Measurements from ENCODE around the gene MED15.
"Not testable (repeated sequence)": the region's sequence is repeated elsewhere in the genome, so short reads cannot be mapped to it uniquely, and the experiment has no call there.

MED15 gene

DNA sequence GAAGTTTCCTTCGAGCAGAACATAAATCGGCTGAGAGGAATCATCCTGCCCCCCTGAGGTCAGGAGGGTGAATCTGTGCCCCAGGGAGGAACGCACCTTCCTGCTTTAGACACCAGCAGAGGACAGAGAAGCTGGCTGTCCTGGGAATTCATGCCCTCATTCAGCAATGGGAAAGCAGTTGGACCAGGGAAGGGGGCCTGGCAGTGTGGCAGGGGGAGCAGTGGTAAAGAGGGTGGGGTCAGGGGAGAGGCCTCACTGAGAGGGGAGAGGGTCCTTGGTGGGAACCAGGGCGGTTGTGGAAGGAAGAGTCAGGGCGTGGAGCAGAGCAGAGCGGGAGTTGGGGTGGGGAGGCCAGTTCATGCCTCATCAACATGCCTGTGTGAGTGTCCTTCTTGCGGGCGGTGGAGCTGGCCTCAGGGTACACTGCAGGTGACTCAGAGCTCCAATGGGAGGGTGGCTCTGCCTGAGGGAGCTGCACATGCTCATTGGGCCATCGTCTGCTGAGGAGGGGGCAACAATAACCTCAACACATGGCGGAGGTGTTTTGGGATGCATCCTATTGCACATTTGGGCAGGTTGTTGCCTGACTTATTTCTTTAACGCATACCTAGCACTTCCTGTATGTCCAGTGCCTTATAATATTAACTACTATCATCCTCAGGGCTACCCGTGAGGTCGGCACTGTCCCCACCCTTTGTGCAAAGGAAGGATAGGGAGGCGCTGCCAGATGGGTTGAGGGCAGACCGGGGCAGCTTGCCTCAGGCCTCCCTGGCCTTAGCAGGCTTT lies 23.2 kb downstream of the MED15 start:
- DNase-seq (ENCODE audit: insufficient read length, low spot score) (no peak), FAIRE-seq (no peak)
- TF ChIP-seq TAF1 (IDR thresholded peaks at IDR 0.05; ENCODE audit: low read depth, low read length): no peak
- no peak for TF ChIP-seq POLR2AphosphoS5 (IDR thresholded peaks at IDR 0.05; ENCODE audit: low read depth, low read length)
- TF ChIP-seq PAX5 (IDR thresholded peaks at IDR 0.05; ENCODE audit: insufficient read depth, low read length, severe bottlenecking): no peak
- no peak for TF ChIP-seq POU2F2 (IDR thresholded peaks at IDR 0.05; ENCODE audit: low read depth, low read length)

GRCh38 chr22:20531154-20531403 lies 23.7 kb downstream of the MED15 start:
- TF ChIP-seq POLR2AphosphoS5 (IDR thresholded peaks at IDR 0.05; ENCODE audit: low read depth, low read length) (no peak), PAX5 (IDR thresholded peaks at IDR 0.05; ENCODE audit: insufficient read depth, low read length, severe bottlenecking) (no peak), POLR2A (IDR thresholded peaks at IDR 0.05; ENCODE audit: low read depth, low read length) (no peak), SPI1 (IDR thresholded peaks at IDR 0.05; ENCODE audit: low read depth, low read length) (no peak), TAF1 (IDR thresholded peaks at IDR 0.05; ENCODE audit: low read depth, low read length) (no peak), POU2F2 (IDR thresholded peaks at IDR 0.05; ENCODE audit: low read depth, low read length) (no peak)
- DNase-seq (ENCODE audit: insufficient read length, low spot score) (no peak), FAIRE-seq (no peak)

GRCh38 chr22:20531404-20532201 lies 24.2 kb downstream of the MED15 start:
- no peak for FAIRE-seq
- no peak for DNase-seq (ENCODE audit: insufficient read length, low spot score)

DNA sequence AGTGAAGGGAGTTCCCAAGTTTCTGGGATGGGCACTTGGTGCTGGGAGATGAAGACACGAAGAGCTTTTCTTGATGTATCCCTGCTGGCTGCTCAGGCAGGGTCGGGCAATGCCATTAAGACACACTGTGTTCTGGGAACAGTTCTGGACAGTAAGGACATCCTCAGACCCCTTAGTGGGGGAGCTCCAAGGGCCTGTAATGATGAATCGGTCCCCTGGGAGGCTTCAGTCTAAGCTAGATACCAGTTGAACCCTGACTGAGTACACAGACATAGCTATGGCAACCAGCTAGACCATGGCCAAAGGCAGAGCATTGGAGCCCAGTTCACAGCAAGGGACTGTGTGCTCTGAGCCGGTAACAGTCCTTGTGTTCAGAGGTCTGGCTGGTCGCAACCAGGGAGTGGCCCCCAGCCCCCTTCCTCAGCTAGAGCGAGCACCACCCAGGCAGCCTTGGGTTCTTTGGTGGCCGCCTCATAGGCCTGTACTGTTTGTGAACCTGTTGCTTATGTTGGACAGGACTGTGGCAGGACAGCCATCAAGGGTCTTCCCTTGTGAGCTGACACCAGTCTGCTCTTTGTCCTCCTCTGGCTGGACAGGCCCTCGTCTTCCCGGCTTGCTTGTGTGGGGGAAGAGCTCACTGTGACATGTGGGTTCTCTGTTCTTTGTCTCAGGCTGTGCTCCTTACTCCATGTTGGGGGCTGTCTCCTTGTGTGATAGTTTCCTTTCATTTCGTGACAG lies 25.0 kb downstream of the MED15 start:
- DNase-seq (ENCODE audit: insufficient read length, low spot score): no peak
- no peak for TF ChIP-seq SPI1 (IDR thresholded peaks at IDR 0.05; ENCODE audit: low read depth, low read length)
- no peak for TF ChIP-seq TAF1 (IDR thresholded peaks at IDR 0.05; ENCODE audit: low read depth, low read length)
- FAIRE-seq: no peak

More at GRCh38 chr22:20531404-20532201, 24.2 kb downstream of the MED15 start:
- TF ChIP-seq SPI1 (IDR thresholded peaks at IDR 0.05; ENCODE audit: low read depth, low read length) (no peak), POLR2AphosphoS5 (IDR thresholded peaks at IDR 0.05; ENCODE audit: low read depth, low read length) (no peak), TAF1 (IDR thresholded peaks at IDR 0.05; ENCODE audit: low read depth, low read length) (no peak), POU2F2 (IDR thresholded peaks at IDR 0.05; ENCODE audit: low read depth, low read length) (no peak), PAX5 (IDR thresholded peaks at IDR 0.05; ENCODE audit: insufficient read depth, low read length, severe bottlenecking) (no peak), POLR2A (IDR thresholded peaks at IDR 0.05; ENCODE audit: low read depth, low read length) (no peak)

GRCh38 chr22:20533095-20533878 lies 25.9 kb downstream of the MED15 start:
- FAIRE-seq: no peak
- TF ChIP-seq SPI1 (IDR thresholded peaks at IDR 0.05; ENCODE audit: low read depth, low read length): no peak
- no peak for TF ChIP-seq POU2F2 (IDR thresholded peaks at IDR 0.05; ENCODE audit: low read depth, low read length)
- TF ChIP-seq POLR2AphosphoS5 (IDR thresholded peaks at IDR 0.05; ENCODE audit: low read depth, low read length): no peak
- no peak for TF ChIP-seq POLR2A (IDR thresholded peaks at IDR 0.05; ENCODE audit: low read depth, low read length)
- TF ChIP-seq TAF1 (IDR thresholded peaks at IDR 0.05; ENCODE audit: low read depth, low read length): no peak
- TF ChIP-seq PAX5 (IDR thresholded peaks at IDR 0.05; ENCODE audit: insufficient read depth, low read length, severe bottlenecking): no peak

DNA sequence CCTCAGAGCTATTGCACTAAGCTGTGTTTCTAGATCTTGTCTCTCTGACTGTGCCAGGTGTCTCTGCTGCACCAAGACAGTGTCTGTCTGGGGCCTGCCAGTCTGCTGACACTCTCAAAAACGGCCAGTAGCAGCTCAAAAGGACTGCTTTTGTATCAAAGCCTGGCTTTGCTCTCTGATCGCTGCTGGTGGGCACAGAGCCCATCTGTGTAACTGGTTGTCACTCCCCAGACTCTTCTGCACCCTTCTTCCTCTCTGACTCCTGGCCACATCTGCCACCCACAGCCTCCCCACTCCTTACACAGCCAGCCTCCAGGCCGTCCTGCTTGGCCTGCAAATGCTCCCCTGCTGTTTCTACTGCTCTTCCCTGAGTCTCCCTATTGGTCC lies 26.5 kb downstream of the MED15 start:
- FAIRE-seq: no peak
- DNase-seq (ENCODE audit: insufficient read length, low spot score): no peak
- TF ChIP-seq POLR2A (IDR thresholded peaks at IDR 0.05; ENCODE audit: low read depth, low read length): no peak
- no peak for TF ChIP-seq PAX5 (IDR thresholded peaks at IDR 0.05; ENCODE audit: insufficient read depth, low read length, severe bottlenecking)
- no peak for TF ChIP-seq POU2F2 (IDR thresholded peaks at IDR 0.05; ENCODE audit: low read depth, low read length)
- TF ChIP-seq POLR2AphosphoS5 (IDR thresholded peaks at IDR 0.05; ENCODE audit: low read depth, low read length): no peak

More at GRCh38 chr22:20533095-20533878, 25.9 kb downstream of the MED15 start:
- DNase-seq (ENCODE audit: insufficient read length, low spot score): no peak

GRCh38 chr22:20536590-20537324 lies 29.3 kb downstream of the MED15 start:
- FAIRE-seq (no peak), DNase-seq (ENCODE audit: insufficient read length, low spot score) (no peak)
- no peak for TF ChIP-seq SPI1 (IDR thresholded peaks at IDR 0.05; ENCODE audit: low read depth, low read length)
- TF ChIP-seq TAF1 (IDR thresholded peaks at IDR 0.05; ENCODE audit: low read depth, low read length): no peak

GRCh38 chr22:20537325-20537756 lies 29.9 kb downstream of the MED15 start:
- FAIRE-seq (no peak), DNase-seq (ENCODE audit: insufficient read length, low spot score) (no peak)
- TF ChIP-seq SPI1 (IDR thresholded peaks at IDR 0.05; ENCODE audit: low read depth, low read length): no peak
- no peak for TF ChIP-seq POLR2A (IDR thresholded peaks at IDR 0.05; ENCODE audit: low read depth, low read length)

DNA sequence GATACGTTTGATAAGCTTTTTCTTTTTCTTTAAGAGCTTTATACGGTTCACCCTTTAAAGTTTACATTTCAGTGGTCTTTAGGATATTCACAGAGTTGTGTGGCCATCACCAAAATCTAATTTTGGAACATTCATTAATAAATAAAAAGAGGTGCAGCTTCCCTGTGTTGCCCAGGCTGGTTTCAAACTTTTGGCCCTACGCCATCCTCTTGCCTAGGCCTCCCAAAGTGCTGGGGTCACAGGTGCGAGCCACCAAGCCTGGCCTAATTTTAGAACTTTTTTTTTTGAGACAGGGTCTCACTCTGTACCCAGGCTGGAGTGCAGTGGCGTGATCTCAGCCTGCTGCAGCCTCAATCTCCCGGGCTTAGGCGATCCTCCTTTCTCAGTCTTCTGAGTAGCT lies 30.6 kb downstream of the MED15 start:
- TF ChIP-seq SPI1 (IDR thresholded peaks at IDR 0.05; ENCODE audit: low read depth, low read length) (no peak), POLR2AphosphoS5 (IDR thresholded peaks at IDR 0.05; ENCODE audit: low read depth, low read length) (no peak), POU2F2 (IDR thresholded peaks at IDR 0.05; ENCODE audit: low read depth, low read length) (no peak), TAF1 (IDR thresholded peaks at IDR 0.05; ENCODE audit: low read depth, low read length) (no peak), POLR2A (IDR thresholded peaks at IDR 0.05; ENCODE audit: low read depth, low read length) (no peak), PAX5 (IDR thresholded peaks at IDR 0.05; ENCODE audit: insufficient read depth, low read length, severe bottlenecking) (no peak)
- FAIRE-seq: no peak

DNA sequence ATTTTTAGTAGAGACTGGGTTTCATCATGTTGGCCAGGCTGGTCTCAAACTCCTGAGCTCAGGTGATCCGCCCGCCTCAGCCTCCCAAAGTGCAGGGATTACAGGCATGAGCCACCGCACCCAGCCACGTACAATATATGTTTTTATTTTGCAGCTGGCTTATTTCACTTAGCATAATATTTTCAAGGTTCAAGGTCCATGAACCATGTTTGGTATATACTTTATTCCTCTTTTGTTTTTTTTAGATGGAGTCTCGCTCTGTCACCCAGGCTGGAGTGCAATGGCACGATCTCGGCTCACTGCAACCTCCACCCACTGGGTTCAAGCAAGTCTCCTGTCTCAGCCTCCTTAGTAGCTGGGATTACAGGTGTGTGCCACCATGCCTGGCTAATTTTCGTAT lies 31.5 kb downstream of the MED15 start:
- FAIRE-seq; DNase-seq (ENCODE audit: insufficient read length, low spot score): not testable (repeated sequence)

More for the DNA sequence above, 30.6 kb downstream of the MED15 start:
- no peak for DNase-seq (ENCODE audit: insufficient read length, low spot score)
